K562 (cell line): Measurements from ENCODE around the gene USP49. TPM values are rescaled to one million over a fixed set of nuclear protein-coding genes. Genes with fewer than 3 reads are reported as not detected.

ENCODE experiments used
- DACH1 ChIP-seq: fragments of 450-650 bp; IDR thresholded peaks from 2 replicates; pipeline ENCODE4 v1.6.1; 2018; ENCODE audit not compliant: partially characterized antibody
- HDAC3 ChIP-seq: fragments of 450-650 bp; IDR thresholded peaks from 2 replicates; pipeline ENCODE4 v1.6.1; 2018; ENCODE audit warnings: borderline replicate concordance, mild to moderate bottlenecking, moderate library complexity; ENCODE audit not compliant: partially characterized antibody
- HDGF ChIP-seq: fragments of 450-650 bp; IDR thresholded peaks from 2 replicates; pipeline ENCODE4 v1.6.1; 2016
- IRF1 ChIP-seq: sonication (generic); formaldehyde crosslinking; IDR thresholded peaks from 2 replicates; pipeline ENCODE4 v1.8.0; 2022; ENCODE audit warnings: missing genetic modification reagents, mild to moderate bottlenecking, borderline replicate concordance
- MAX ChIP-seq: sonication (generic); formaldehyde crosslinking; IDR thresholded peaks from 2 replicates; pipeline ENCODE4 v1.9.0; 2022; ENCODE audit warnings: mild to moderate bottlenecking, missing genetic modification reagents
- MCM7 ChIP-seq, 2 experiments: fragments of 450-650 bp; IDR thresholded peaks; 2 replicates each; pipeline ENCODE4 v1.6.1; 2016 to 2018
- MEF2A ChIP-seq: IDR thresholded peaks from 2 replicates; pipeline ENCODE4 v1.6.1; 2011; ENCODE audit warnings: low read depth, mild to moderate bottlenecking, low read length, moderate library complexity; ENCODE audit not compliant: control insufficient read depth
- MEIS2 ChIP-seq: fragments of 450-650 bp; IDR thresholded peaks from 2 replicates; pipeline ENCODE4 v1.6.1; 2014; ENCODE audit warnings: mild to moderate bottlenecking; ENCODE audit not compliant: partially characterized antibody
- MXD1 ChIP-seq: fragments of 250-450 bp; sonication (Bioruptor Pico); IDR thresholded peaks from 2 replicates; pipeline ENCODE4 v1.8.0; 2021; ENCODE audit warnings: borderline replicate concordance, mild to moderate bottlenecking, moderate library complexity; ENCODE audit not compliant: poor library complexity, severe bottlenecking
- NCOA1 ChIP-seq: fragments of 450-650 bp; IDR thresholded peaks from 2 replicates; pipeline ENCODE4 v1.6.1; 2016; ENCODE audit warnings: low read depth
- PHF21A ChIP-seq: fragments of 450-650 bp; IDR thresholded peaks from 2 replicates; pipeline ENCODE4 v1.6.1; 2017; ENCODE audit warnings: low read depth, borderline replicate concordance
- RFX7 ChIP-seq: fragments of 250-450 bp; sonication (Bioruptor Pico); IDR thresholded peaks from 2 replicates; pipeline ENCODE4 v1.5.1; 2021; ENCODE audit warnings: mild to moderate bottlenecking
- SIRT6 ChIP-seq: IDR thresholded peaks from one replicate; pipeline ENCODE4 v1.6.1; 2012; ENCODE audit warnings: low read depth, mild to moderate bottlenecking, control low read depth, inconsistent platforms, low read length, moderate library complexity
- SREBF2 ChIP-seq: sonication (generic); formaldehyde crosslinking; IDR thresholded peaks from 2 replicates; pipeline ENCODE4 v1.4.0; 2020; ENCODE audit warnings: mild to moderate bottlenecking, missing genetic modification reagents
- TCF3 ChIP-seq: sonication (generic); formaldehyde crosslinking; IDR thresholded peaks from 2 replicates; pipeline ENCODE4 v1.4.0; 2020; ENCODE audit warnings: mild to moderate bottlenecking, missing genetic modification reagents
- TRIM28 ChIP-seq: fragments of 450-650 bp; IDR thresholded peaks from 2 replicates; pipeline ENCODE4 v1.6.1; 2017
- USF2 ChIP-seq: sonication (generic); formaldehyde crosslinking; IDR thresholded peaks from 2 replicates; pipeline ENCODE4 v1.5.0; 2020; ENCODE audit warnings: missing genetic modification reagents
- ZBTB2 ChIP-seq: fragments of 450-650 bp; IDR thresholded peaks from 2 replicates; pipeline ENCODE4 v1.6.1; 2016; ENCODE audit warnings: antibody characterized with exemption
- polyA plus RNA-seq, 8 experiments: library from polyadenylated mRNA; depleted of rRNA in 4 of 8; stranded (reverse) in 5 of 8; unstranded in 3 of 8; fragments of >200 nt; fragmentation: Nextera tagmentation in 2 of 8; fragmentation: Illumina TruSeq in 1 of 8; extraction: Ambion mirVana in 2 of 8; extraction: Trizol in 1 of 8; gene quantifications; 2 replicates each; pipeline versions ENCODE4 v1.2.1 to v1.2.3, GENCODE V29; 2011 to 2014; ENCODE audit warnings: inconsistent platforms in 1 of 8, missing spikeins in 1 of 8
- total RNA-seq, 7 experiments: library from RNA; depleted of rRNA in 6 of 7; stranded (reverse); fragments of >200 nt in 6 of 7; fragmentation: Illumina TruSeq in 2 of 7; extraction: Trizol in 2 of 7; gene quantifications; 2 replicates each; pipeline versions ENCODE4 v1.2.1 to v1.2.3, GENCODE V29; 2011 to 2021; ENCODE audit warnings: low replicate concordance in 1 of 7
- TF ChIP-seq, protein P1 (sequence below): IDR thresholded peaks from 2 replicates; pipeline ENCODE4 v1.6.1; 2016; ENCODE audit warnings: missing genetic modification characterization, missing compliant biosample characterization

The USP49 gene
- total and polyA plus RNA-seq, 9 of the 15 experiments (the other 6 are each of a cell fraction or from before 2014, with no cell fraction given): 1.0 to 9.9 (median 6.5) TPM

DNA sequence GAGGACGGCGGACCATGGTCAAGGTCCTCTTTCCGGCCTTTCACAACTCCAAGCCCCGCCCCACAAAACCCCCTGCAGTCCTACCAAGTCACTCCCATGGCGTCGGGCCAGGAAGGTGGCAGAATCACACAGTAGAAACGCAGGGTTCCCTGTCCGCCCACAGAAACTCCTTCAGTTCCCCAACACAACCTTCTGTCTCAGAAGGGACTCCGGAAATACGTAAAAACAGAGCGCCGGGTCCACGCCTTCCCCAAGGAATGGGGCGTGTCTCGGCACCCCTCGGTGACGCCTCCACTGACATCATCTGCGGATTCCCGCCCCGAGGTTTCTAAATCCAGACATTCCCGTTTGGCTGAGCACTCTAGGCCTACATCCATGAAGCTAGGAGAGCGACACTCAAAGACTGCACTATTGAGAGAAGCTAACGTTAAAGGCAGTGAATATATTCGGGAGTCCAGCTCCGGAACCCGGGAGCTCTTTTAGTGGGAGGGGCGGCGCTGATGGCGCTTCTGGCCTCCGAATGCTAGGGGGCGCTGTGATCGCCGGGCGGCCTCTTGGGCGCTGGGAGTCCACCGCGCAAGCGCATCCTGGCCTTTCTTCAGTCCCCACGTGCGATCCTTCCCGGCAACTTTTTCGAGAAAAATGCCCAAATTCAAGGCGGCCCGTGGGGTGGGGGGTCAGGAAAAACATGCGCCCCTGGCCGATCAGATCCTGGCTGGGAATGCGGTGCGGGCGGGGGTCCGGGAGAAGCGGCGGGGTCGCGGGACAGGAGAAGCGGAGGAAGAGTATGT, 25.9 kb upstream of the USP49 start, which contains the start of the genes BYSL and MED20 (continued):
- TF ChIP-seq HDAC3 (no peak), MCM7 (IDR thresholded peaks at IDR 0.05) (no peak), RFX7 (CRISPR knock-in tag) (no peak), PHF21A (no peak), DACH1 (no peak), SIRT6 (no peak), MEIS2 (peak; percentile 72), MXD1 (CRISPR knock-in tag) (peak; percentile 97), SREBF2 (CRISPR knock-in tag) (no peak), NCOA1 (no peak), USF2 (CRISPR knock-in tag) (0 out of 2 replicates have a peak, but pooled peaks have one; percentile 17), ZBTB2 (peak; percentile 92), HDGF (no peak), TRIM28 (no peak), MAX (CRISPR knock-in tag) (peak; percentile 96), IRF1 (no peak), MEF2A (no peak), TCF3 (peak; percentile 27; the same call in 1 of the 2 replicates)
- TF ChIP-seq, protein P1, sequence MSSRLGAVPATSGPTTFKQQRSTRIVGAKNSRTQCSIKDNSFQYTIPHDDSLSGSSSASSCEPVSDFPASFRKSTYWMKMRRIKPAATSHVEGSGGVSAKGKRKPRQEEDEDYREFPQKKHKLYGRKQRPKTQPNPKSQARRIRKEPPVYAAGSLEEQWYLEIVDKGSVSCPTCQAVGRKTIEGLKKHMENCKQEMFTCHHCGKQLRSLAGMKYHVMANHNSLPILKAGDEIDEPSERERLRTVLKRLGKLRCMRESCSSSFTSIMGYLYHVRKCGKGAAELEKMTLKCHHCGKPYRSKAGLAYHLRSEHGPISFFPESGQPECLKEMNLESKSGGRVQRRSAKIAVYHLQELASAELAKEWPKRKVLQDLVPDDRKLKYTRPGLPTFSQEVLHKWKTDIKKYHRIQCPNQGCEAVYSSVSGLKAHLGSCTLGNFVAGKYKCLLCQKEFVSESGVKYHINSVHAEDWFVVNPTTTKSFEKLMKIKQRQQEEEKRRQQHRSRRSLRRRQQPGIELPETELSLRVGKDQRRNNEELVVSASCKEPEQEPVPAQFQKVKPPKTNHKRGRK (tag): no peak
- TF ChIP-seq, all 486 proteins: peak for 189
